ENCODE measurements around the gene NKX6-2.

- no peak for TF ChIP-seq CTCF (IDR thresholded peaks at IDR 0.05; ENCODE audit: low read depth, low read length)
- TF ChIP-seq EZH2phosphoT487 (IDR thresholded peaks at IDR 0.05; ENCODE audit: low read depth), result no peak
Observed at GRCh38 chr10:132733926-132734325, 52.0 kb downstream of the NKX6-2 start.

All from OCI-LY3 (cell line).